Coronary artery (tissue), 2 donors: ENCODE data around the gene CHEK1.

Experiments used
- DNase-seq: peaks from one replicate; pipeline ENCODE4 v3.0.0-alpha.2; 2017; ENCODE audit warnings: low spot score
- H3K27ac ChIP-seq, 2 donors: fragments of 200-600 bp; sonication (generic); one replicate each; pipeline ENCODE4 v1.5.1; 2016 to 2019
- H3K4me3 ChIP-seq: fragments of 200-600 bp; sonication (generic); 2 replicates; pipeline ENCODE4 v1.5.1; 2016; ENCODE audit warnings: mild to moderate bottlenecking, moderate library complexity
- CTCF ChIP-seq: fragments of 200-600 bp; sonication (generic); IDR thresholded peaks from one replicate; pipeline ENCODE4 v1.5.1; 2019; ENCODE audit warnings: antibody characterized with exemption

CHEK1 gene

GRCh38 chr11:125625630-125626287 lies 796 bp downstream of the CHEK1 start:
- H3K27ac ChIP-seq = peak overlapping the region; percentile 83 to 96
- DNase-seq = peak; percentile 90
- TF ChIP-seq CTCF = no peak
- H3K4me3 ChIP-seq = peak overlapping the region; percentile 85

GRCh38 chr11:125626288-125626950 lies 1.5 kb downstream of the CHEK1 start:
- peak overlapping the region; percentile 83 to 96 for H3K27ac ChIP-seq
- no peak for TF ChIP-seq CTCF
- no peak for DNase-seq
- H3K4me3 ChIP-seq = peak overlapping the region; percentile 85

- Histone ChIP-seq H3K27ac (no peak overlapping the region), H3K4me3 (no peak overlapping the region)
- no peak for DNase-seq
- TF ChIP-seq CTCF = no peak
Measured at GRCh38 chr11:125627236-125627910, 2.4 kb downstream of the CHEK1 start.

DNA sequence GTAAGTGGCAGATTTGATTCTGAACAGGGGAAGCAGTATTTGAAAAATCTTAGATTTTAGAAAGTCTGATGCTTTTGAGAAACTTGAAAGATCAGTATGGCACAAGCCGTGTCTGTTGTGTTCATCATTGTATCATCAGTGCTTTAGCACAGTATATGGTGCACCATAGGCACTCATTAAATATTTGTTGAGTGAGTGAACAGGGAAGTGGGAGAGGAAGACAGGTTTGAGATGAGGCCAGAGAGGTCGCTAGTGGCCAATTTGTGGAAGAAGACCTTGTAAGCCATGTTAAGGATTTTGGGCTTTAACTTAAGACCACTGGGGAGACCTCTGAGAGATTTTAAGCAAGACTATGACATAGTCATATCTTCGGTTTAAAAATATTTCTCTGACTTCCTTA lies 12.9 kb downstream of the CHEK1 start:
- DNase-seq = no peak
- Histone ChIP-seq H3K4me3 (no peak overlapping the region), H3K27ac (no peak overlapping the region)
- no peak for TF ChIP-seq CTCF

DNA sequence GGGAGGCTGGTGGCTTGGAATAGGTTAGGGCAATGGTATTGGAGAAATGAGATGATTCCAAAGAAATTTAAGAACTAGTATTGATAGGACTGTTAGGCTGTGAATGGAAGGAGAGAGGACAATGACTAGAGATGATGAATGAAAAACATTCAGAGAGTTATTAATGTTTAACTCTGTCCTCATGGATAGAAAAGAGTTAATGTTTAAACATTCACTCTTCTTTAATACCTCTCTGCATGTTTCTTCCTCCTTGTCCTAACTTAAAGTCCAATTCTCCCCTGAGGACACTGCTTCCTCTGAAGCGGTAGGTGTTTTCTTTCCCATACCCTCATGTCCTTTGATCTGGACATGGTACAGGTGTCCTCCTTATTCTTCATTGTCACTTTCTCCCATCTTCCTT lies 13.4 kb downstream of the CHEK1 start:
- no peak for TF ChIP-seq CTCF
- H3K27ac ChIP-seq = no peak overlapping the region
- no peak for DNase-seq
- H3K4me3 ChIP-seq = no peak overlapping the region

GRCh38 chr11:125645871-125646270 lies 20.9 kb downstream of the CHEK1 start:
- H3K4me3 ChIP-seq = no peak overlapping the region
- TF ChIP-seq CTCF = no peak
- DNase-seq = no peak
- H3K27ac ChIP-seq = no peak overlapping the region
